Neural cell (in vitro differentiated cells): ENCODE data around the gene ARHGEF11.

Source experiments
- CTCF ChIP-seq: fragments of 450-650 bp; IDR thresholded peaks from 2 replicates; pipeline ENCODE4 v1.5.1; 2014; ENCODE audit warnings: antibody characterized with exemption, mild to moderate bottlenecking, moderate library complexity; ENCODE audit not compliant: poor library complexity, severe bottlenecking
- EP300 ChIP-seq: fragments of 450-650 bp; conservative IDR thresholded peaks from 2 replicates; pipeline ENCODE4 v1.6.1; 2014; ENCODE audit warnings: antibody characterized with exemption, mild to moderate bottlenecking, moderate library complexity; ENCODE audit not compliant: poor library complexity, severe bottlenecking
- EZH2 ChIP-seq: fragments of 200-600, 300-800 bp; shearing (Covaris generic), sonication (generic); IDR thresholded peaks from 2 replicates; pipeline ENCODE4 v1.6.1; 2014; ENCODE audit warnings: antibody characterized with exemption, low read length, borderline replicate concordance, mild to moderate bottlenecking; ENCODE audit not compliant: insufficient read depth, poor library complexity, severe bottlenecking
- MXI1 ChIP-seq: fragments of 450-650 bp; conservative IDR thresholded peaks from 2 replicates; pipeline ENCODE4 v1.6.1; 2014; ENCODE audit warnings: antibody characterized with exemption, mild to moderate bottlenecking; ENCODE audit not compliant: poor library complexity, severe bottlenecking
- POLR2AphosphoS5 ChIP-seq: IDR thresholded peaks from 2 replicates; pipeline ENCODE4 v1.6.1; 2012
- RAD21 ChIP-seq: fragments of 450-650 bp; conservative IDR thresholded peaks from 2 replicates; pipeline ENCODE4 v1.6.1; 2014; ENCODE audit warnings: antibody characterized with exemption, mild to moderate bottlenecking, moderate library complexity
- SMC3 ChIP-seq: fragments of 450-650 bp; conservative IDR thresholded peaks from 2 replicates; pipeline ENCODE4 v1.6.1; 2014; ENCODE audit warnings: antibody characterized with exemption, mild to moderate bottlenecking, moderate library complexity; ENCODE audit not compliant: poor library complexity
- TAF1 ChIP-seq: IDR thresholded peaks from 2 replicates; pipeline ENCODE4 v1.6.1; 2012; ENCODE audit warnings: low read depth

GRCh38 chr1:156931211-156931952, 114.2 kb downstream of the ARHGEF11 start:
- no peak for TF ChIP-seq RAD21
- no peak for TF ChIP-seq POLR2AphosphoS5
- TF ChIP-seq EZH2 = no peak
- TF ChIP-seq EP300 = no peak
- TF ChIP-seq MXI1 = no peak
- TF ChIP-seq CTCF = no peak
- no peak for TF ChIP-seq TAF1
- TF ChIP-seq SMC3 = no peak
